Stomach (tissue), 9 donors: ENCODE results near the gene NTRK2. TPM values are rescaled to one million over a fixed set of nuclear protein-coding genes. Genes with fewer than 3 reads are reported as not detected.

ENCODE experiments used
- DNase-seq, 2 donors: peaks; one replicate each; pipeline versions ENCODE4 v3.0.0 to v3.0.0-alpha.2; 2013 to 2019
- H3K27ac ChIP-seq, 5 donors: fragments of 200-600 bp in 4 of 5; sonication (generic) in 4 of 5; one replicate each; pipeline ENCODE4 v1.5.1; 2013 to 2019; ENCODE audit warnings: mild to moderate bottlenecking in 1 of 5, moderate library complexity in 1 of 5
- H3K27me3 ChIP-seq, 3 donors: fragments of 200-600 bp; sonication (generic); one replicate each; pipeline ENCODE4 v1.5.1; 2017 to 2019; ENCODE audit warnings: mixed run types in 1 of 3
- H3K36me3 ChIP-seq, 4 donors: fragments of 200-600 bp; sonication (generic); 1 replicate in 3 of 4; 2 replicates in 1 of 4; pipeline ENCODE4 v1.5.1; 2016 to 2019
- H3K4me1 ChIP-seq, 4 donors: fragments of 200-600 bp; sonication (generic); one replicate each; pipeline ENCODE4 v1.5.1; 2016 to 2019
- H3K4me3 ChIP-seq, 4 donors: fragments of 200-600 bp; sonication (generic) in 3 of 4; one replicate each; pipeline ENCODE4 v1.5.1; 2016 to 2019; ENCODE audit warnings: mild to moderate bottlenecking in 1 of 4
- H3K9me3 ChIP-seq, 4 donors: fragments of 200-600 bp; sonication (generic); one replicate each; pipeline ENCODE4 v1.5.1; 2016 to 2019
- EP300 ChIP-seq: sonication (generic); formaldehyde crosslinking; IDR thresholded peaks from one replicate; pipeline ENCODE4 v1.6.1; 2017; ENCODE audit warnings: antibody characterized with exemption
- POLR2A ChIP-seq, 4 donors: fragments of 450-650 bp; IDR thresholded peaks; one replicate each; pipeline ENCODE4 v1.6.1; 2016; ENCODE audit warnings: antibody characterized with exemption in 4 of 4, control low read depth in 2 of 4, mild to moderate bottlenecking in 1 of 4, moderate library complexity in 1 of 4
- POLR2AphosphoS5 ChIP-seq, 3 donors: sonication (generic); formaldehyde crosslinking; IDR thresholded peaks; one replicate each; pipeline ENCODE4 v1.6.1; 2016; ENCODE audit warnings: antibody characterized with exemption in 3 of 3
- WGBS, 5 donors: extraction: QIAGEN DNeasy Blood & Tissue Kit in 3 of 5; methylation state at CpG; one replicate each; pipeline versions ENCODE4 v1.1.5 to v1.1.7; 2013 to 2018; 5-methylcytosine and 5-hydroxymethylcytosine counted together
- intact Hi-C: fragments of 100-400 bp; cut with DNase I; formaldehyde crosslinking; loops from one replicate; pipeline ENCODE4 v1.15.1; 2023; ENCODE audit warnings: low total_unique reads
- polyA plus RNA-seq, 3 donors: library from polyadenylated mRNA; stranded (reverse); fragments of 200-250 nt; gene quantifications; one replicate each; pipeline ENCODE4 v1.2.3, GENCODE V29; 2013
- total RNA-seq, 5 donors: library from RNA; depleted of rRNA; stranded (reverse); fragments of >200 nt; gene quantifications; one replicate each; pipeline versions ENCODE4 v1.1.0 to v1.2.3, GENCODE V29; 2014 to 2016
- TF ChIP-seq, protein P1 (sequence below), 7 experiments: fragments of 450-650 bp in 4 of 7; fragments of 200-600 bp in 3 of 7; sonication (generic) in 3 of 7; IDR thresholded peaks; one replicate each; pipeline ENCODE4 v1.5.1; 2016 to 2019; ENCODE audit warnings: antibody characterized with exemption in 7 of 7, control low read depth in 2 of 7, mild to moderate bottlenecking in 1 of 7
- donor health status: healthy with polysubstance abuse.
- donor health status: Bipolar disorder and iron deficiency.
- donor health status: healthy.

NTRK2 gene
- total and polyA plus RNA-seq, 8 donors, result 0.06 to 8.8 (median 2.6) TPM

- H3K27ac ChIP-seq, result no peak overlapping the region
- H3K27me3 ChIP-seq, result no peaks in the 10 kb centered on the region
- no peaks in the 10 kb centered on the region for H3K36me3 ChIP-seq
- no peaks in the 10 kb centered on the region for H3K9me3 ChIP-seq
- 79 to 87% (median 83%) methylated on average over 3 of the region's 3 CpGs for WGBS, 5 donors
- H3K4me3 ChIP-seq, result no peak overlapping the region
- DNase-seq, result no peak
- no peaks in the 10 kb centered on the region for H3K4me1 ChIP-seq
- TF ChIP-seq EP300 (no peak), POLR2AphosphoS5 (IDR thresholded peaks at IDR 0.05) (no peak), POLR2A (IDR thresholded peaks at IDR 0.05) (no peak)
- TF ChIP-seq, protein P1, sequence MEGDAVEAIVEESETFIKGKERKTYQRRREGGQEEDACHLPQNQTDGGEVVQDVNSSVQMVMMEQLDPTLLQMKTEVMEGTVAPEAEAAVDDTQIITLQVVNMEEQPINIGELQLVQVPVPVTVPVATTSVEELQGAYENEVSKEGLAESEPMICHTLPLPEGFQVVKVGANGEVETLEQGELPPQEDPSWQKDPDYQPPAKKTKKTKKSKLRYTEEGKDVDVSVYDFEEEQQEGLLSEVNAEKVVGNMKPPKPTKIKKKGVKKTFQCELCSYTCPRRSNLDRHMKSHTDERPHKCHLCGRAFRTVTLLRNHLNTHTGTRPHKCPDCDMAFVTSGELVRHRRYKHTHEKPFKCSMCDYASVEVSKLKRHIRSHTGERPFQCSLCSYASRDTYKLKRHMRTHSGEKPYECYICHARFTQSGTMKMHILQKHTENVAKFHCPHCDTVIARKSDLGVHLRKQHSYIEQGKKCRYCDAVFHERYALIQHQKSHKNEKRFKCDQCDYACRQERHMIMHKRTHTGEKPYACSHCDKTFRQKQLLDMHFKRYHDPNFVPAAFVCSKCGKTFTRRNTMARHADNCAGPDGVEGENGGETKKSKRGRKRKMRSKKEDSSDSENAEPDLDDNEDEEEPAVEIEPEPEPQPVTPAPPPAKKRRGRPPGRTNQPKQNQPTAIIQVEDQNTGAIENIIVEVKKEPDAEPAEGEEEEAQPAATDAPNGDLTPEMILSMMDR (IDR thresholded peaks at IDR 0.05), result no peak
- intact Hi-C loops, result no loop called here
Measured at GRCh38 chr9:84716217-84716616, 46.7 kb downstream of the NTRK2 start.

GRCh38 chr9:84718476-84718875, 48.9 kb downstream of the NTRK2 start:
- intact Hi-C loops, result no loop called here
- 54 to 66% (median 57%) methylated on average over 5 of the region's 5 CpGs for WGBS, 5 donors
- H3K4me3 ChIP-seq, result no peak overlapping the region
- H3K27me3 ChIP-seq, result no peaks in the 10 kb centered on the region
- H3K27ac ChIP-seq, result no peak overlapping the region
- DNase-seq, result peak in 1 of 2 donors; percentile 14
- TF ChIP-seq POLR2A (IDR thresholded peaks at IDR 0.05) (no peak), POLR2AphosphoS5 (IDR thresholded peaks at IDR 0.05) (no peak), EP300 (no peak)
- TF ChIP-seq, protein P1 (IDR thresholded peaks at IDR 0.05), result no peak
- no peaks in the 10 kb centered on the region for H3K9me3 ChIP-seq
- H3K36me3 ChIP-seq, result no peaks in the 10 kb centered on the region
- no peaks in the 10 kb centered on the region for H3K4me1 ChIP-seq

DNA sequence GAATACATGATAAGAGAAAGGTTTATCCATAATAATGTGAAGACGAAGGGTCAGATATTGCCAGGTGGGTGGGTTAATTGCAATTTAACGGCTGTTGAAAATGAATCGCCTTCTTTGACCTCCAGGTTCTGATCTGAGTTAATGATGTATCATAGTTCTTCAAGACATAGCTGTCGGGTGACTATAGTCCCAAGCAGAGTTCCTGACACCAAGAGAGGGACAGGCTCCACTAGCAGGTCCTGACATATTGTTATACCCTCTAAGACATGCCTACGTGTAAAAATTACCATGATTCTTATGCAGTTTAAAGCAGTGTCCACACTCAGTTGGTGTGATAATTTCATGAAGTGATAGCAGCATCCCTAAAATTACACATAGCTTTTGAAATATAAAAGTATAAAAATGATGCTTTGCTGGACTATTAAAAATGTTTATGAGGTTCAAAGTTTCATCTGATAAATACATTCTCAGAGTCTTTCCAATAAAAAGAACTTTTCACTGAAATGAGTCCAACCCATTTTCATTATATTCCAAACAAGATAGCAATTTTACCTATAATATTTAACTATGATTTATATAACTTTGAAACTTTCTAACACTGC, 53.0 kb downstream of the NTRK2 start:
- Histone ChIP-seq H3K4me3 (no peak overlapping the region), H3K4me1 (no peaks in the 10 kb centered on the region), H3K27me3 (no peaks in the 10 kb centered on the region), H3K27ac (no peak overlapping the region), H3K36me3 (no peaks in the 10 kb centered on the region), H3K9me3 (no peaks in the 10 kb centered on the region)
- TF ChIP-seq POLR2A (IDR thresholded peaks at IDR 0.05) (no peak), POLR2AphosphoS5 (IDR thresholded peaks at IDR 0.05) (no peak), EP300 (no peak)
- TF ChIP-seq, protein P1 (IDR thresholded peaks at IDR 0.05), result no peak
- WGBS, 5 donors, result 82 to 93% (median 84%) methylated on average over 5 of the region's 5 CpGs
- intact Hi-C loops, result no loop called here
- DNase-seq, result no peak

DNA sequence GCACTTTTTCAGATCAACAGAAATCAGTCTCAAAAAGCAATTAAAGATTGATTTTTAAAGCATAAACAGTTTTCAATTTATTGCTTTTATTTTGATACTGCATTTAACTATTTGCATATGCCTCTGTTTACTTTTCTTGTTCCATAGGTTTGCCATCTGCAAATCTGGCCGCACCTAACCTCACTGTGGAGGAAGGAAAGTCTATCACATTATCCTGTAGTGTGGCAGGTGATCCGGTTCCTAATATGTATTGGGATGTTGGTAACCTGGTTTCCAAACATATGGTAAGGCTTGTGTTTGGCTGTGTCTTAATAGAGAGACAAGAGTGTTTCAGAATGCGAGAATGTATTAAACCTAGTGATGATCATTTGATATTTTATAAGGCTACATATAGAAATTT, 53.9 kb downstream of the NTRK2 start:
- Histone ChIP-seq H3K9me3 (no peaks in the 10 kb centered on the region), H3K36me3 (no peaks in the 10 kb centered on the region), H3K4me1 (no peaks in the 10 kb centered on the region), H3K4me3 (no peak overlapping the region), H3K27me3 (no peaks in the 10 kb centered on the region), H3K27ac (no peak overlapping the region)
- intact Hi-C loops, result no loop called here
- DNase-seq, result no peak
- no peak for TF ChIP-seq POLR2AphosphoS5 (IDR thresholded peaks at IDR 0.05)
- no peak for TF ChIP-seq POLR2A (IDR thresholded peaks at IDR 0.05)
- TF ChIP-seq, protein P1 (IDR thresholded peaks at IDR 0.05), result no peak
- no peak for TF ChIP-seq EP300
- 61 to 77% (median 65%) methylated on average over 3 of the region's 3 CpGs for WGBS, 5 donors
